A549 (cell line): ENCODE results near the gene DISP1. TPM values are rescaled to one million over a fixed set of nuclear protein-coding genes. Genes with fewer than 3 reads are reported as not detected.

Experiments
- ATAC-seq, 2 experiments: fragments of 200-7000 bp in 1 of 2; fragments of >200 bp in 1 of 2; cut with Nextera tagmentation in 1 of 2; cut with Tn5 transposase in 1 of 2; 3 replicates each; pipeline versions ENCODE4 v1.8.0 to v1.9.1; 2018 to 2020; ENCODE audit warnings: mild to moderate bottlenecking in 1 of 2, moderate library complexity in 1 of 2
- CTCF ChIA-PET: fragments of 300-600 bp; sonication (Branson Sonifier 250); formaldehyde crosslinking; extraction: SDS; loops from one replicate; lab custom pipeline; 2021; ENCODE audit warnings: antibody characterized with exemption, inconsistent platforms; lab: Yijun Ruan, JAX
- POLR2A ChIA-PET: fragments of 350-600 bp; formaldehyde crosslinking; extraction: SDS; loops from one replicate; lab custom pipeline; 2021; ENCODE audit warnings: antibody characterized with exemption, inconsistent platforms; lab: Yijun Ruan, JAX
- DNase-seq, 2 experiments: peaks; one replicate each; pipeline versions ENCODE4 v3.0.0 to v3.0.0-alpha.2; 2011 to 2016; ENCODE audit warnings: low read depth in 1 of 2, low spot score in 1 of 2
- FAIRE-seq: peaks from 2 replicates; lab custom pipeline; 2011; peaks lifted over from hg19 to GRCh38; lab: Jason Lieb, UNC
- H3K27ac ChIP-seq, 2 experiments: fragments of >200 bp; sonication (Bioruptor Twin); formaldehyde crosslinking; 3 replicates each; pipeline ENCODE4 v1.5.1; 2016 to 2017
- H3K4me1 ChIP-seq: fragments of >200 bp; sonication (Bioruptor Twin); formaldehyde crosslinking; 3 replicates; pipeline ENCODE4 v1.6.1; 2016
- H3K4me2 ChIP-seq: fragments of >200 bp; sonication (Bioruptor Twin); formaldehyde crosslinking; 3 replicates; pipeline ENCODE4 v1.6.1; 2016
- H3K4me3 ChIP-seq: fragments of >200 bp; sonication (Bioruptor Twin); formaldehyde crosslinking; 3 replicates; pipeline ENCODE4 v1.5.1; 2016
- H3K9me3 ChIP-seq: fragments of >200 bp; sonication (Bioruptor Twin); formaldehyde crosslinking; 3 replicates; pipeline ENCODE4 v1.6.1; 2016
- CEBPB ChIP-seq, 2 experiments: fragments of >200 bp in 1 of 2; sonication (Bioruptor Twin) in 1 of 2; formaldehyde crosslinking in 1 of 2; IDR thresholded peaks; 2 replicates each; pipeline ENCODE4 v1.6.1; 2012 to 2016
- CHD2 ChIP-seq: fragments of 150-350 bp; IDR thresholded peaks from 2 replicates; pipeline ENCODE4 v1.6.1; 2014; ENCODE audit warnings: low read length; ENCODE audit not compliant: partially characterized antibody
- CHD4 ChIP-seq: fragments of 200-600 bp; sonication (generic); IDR thresholded peaks from 2 replicates; pipeline ENCODE4 v1.6.1; 2016; ENCODE audit warnings: antibody characterized with exemption, mild to moderate bottlenecking, borderline replicate concordance
- EP300 ChIP-seq, 2 experiments: fragments of >200 bp; sonication (Bioruptor Twin); formaldehyde crosslinking; IDR thresholded peaks; 2 replicates in 1 of 2; 3 replicates in 1 of 2; pipeline ENCODE4 v1.6.1; 2016 to 2017
- FOSB ChIP-seq: fragments of 250-450 bp; sonication (Bioruptor Pico); IDR thresholded peaks from 2 replicates; pipeline ENCODE4 v1.5.0; 2020; ENCODE audit warnings: mild to moderate bottlenecking, moderate library complexity
- HOXB13 ChIP-seq: fragments of 250-450 bp; sonication (Bioruptor Pico); IDR thresholded peaks from 2 replicates; pipeline ENCODE4 v1.5.0; 2020; ENCODE audit warnings: low read depth, mild to moderate bottlenecking, moderate library complexity
- HOXB5 ChIP-seq: fragments of 250-450 bp; sonication (Bioruptor Pico); IDR thresholded peaks from 2 replicates; pipeline ENCODE4 v1.5.0; 2020; ENCODE audit warnings: mild to moderate bottlenecking, moderate library complexity
- JUN ChIP-seq, 2 experiments: fragments of >200 bp; sonication (Bioruptor Twin); formaldehyde crosslinking; IDR thresholded peaks; 2 replicates in 1 of 2; 3 replicates in 1 of 2; pipeline ENCODE4 v1.6.1; 2016 to 2017
- JUNB ChIP-seq: fragments of >200 bp; sonication (Bioruptor Twin); formaldehyde crosslinking; IDR thresholded peaks from 2 replicates; pipeline ENCODE4 v1.6.1; 2016
- MYC ChIP-seq: IDR thresholded peaks from 2 replicates; pipeline ENCODE4 v1.6.1; 2012; ENCODE audit warnings: mild to moderate bottlenecking, inconsistent platforms, low read length, improper control_type of control experiment, borderline replicate concordance
- NR3C1 ChIP-seq: fragments of >200 bp; sonication (Bioruptor Twin); formaldehyde crosslinking; IDR thresholded peaks from 3 replicates; pipeline ENCODE4 v1.6.1; 2017
- PHF8 ChIP-seq: fragments of 200-600 bp; sonication (generic); IDR thresholded peaks from 2 replicates; pipeline ENCODE4 v1.6.1; 2016; ENCODE audit warnings: low read depth, mild to moderate bottlenecking, antibody characterized with exemption, moderate library complexity, borderline replicate concordance
- POLR2A ChIP-seq: IDR thresholded peaks from 2 replicates; pipeline ENCODE4 v1.6.1; 2012; ENCODE audit warnings: mild to moderate bottlenecking, low read length
- RCOR1 ChIP-seq: fragments of 150-350 bp; IDR thresholded peaks from 2 replicates; pipeline ENCODE4 v1.6.1; 2014; ENCODE audit warnings: antibody characterized with exemption, low read length, low read depth
- RNF2 ChIP-seq: fragments of 200-600 bp; sonication (generic); IDR thresholded peaks from 2 replicates; pipeline ENCODE4 v1.6.1; 2016; ENCODE audit warnings: low read depth, mild to moderate bottlenecking, antibody characterized with exemption, moderate library complexity, borderline replicate concordance
- SMC3 ChIP-seq: fragments of >200 bp; sonication (Bioruptor Twin); formaldehyde crosslinking; IDR thresholded peaks from 3 replicates; pipeline ENCODE4 v1.6.1; 2018; ENCODE audit warnings: inconsistent platforms
- TFCP2L1 ChIP-seq: fragments of 250-450 bp; sonication (Bioruptor Pico); IDR thresholded peaks from 2 replicates; pipeline ENCODE4 v1.5.0; 2021; ENCODE audit warnings: mild to moderate bottlenecking
- USF2 ChIP-seq: fragments of 450-650 bp; IDR thresholded peaks from 2 replicates; pipeline ENCODE4 v1.6.1; 2014; ENCODE audit warnings: antibody characterized with exemption
- ZFP36 ChIP-seq: fragments of 450-650 bp; IDR thresholded peaks from 2 replicates; pipeline ENCODE4 v1.6.1; 2014; ENCODE audit warnings: borderline replicate concordance; ENCODE audit not compliant: partially characterized antibody
- WGBS: methylation state at CpG from one replicate; pipeline ENCODE4 v1.1.6; 2017; ENCODE audit errors: missing lambda C conversion rate; 5-methylcytosine and 5-hydroxymethylcytosine counted together
- polyA plus RNA-seq, 4 experiments: library from polyadenylated mRNA; depleted of rRNA in 3 of 4; stranded (reverse); fragments of >200 nt; fragmentation: RNase III in 1 of 4; extraction: RNeasy Plus Mini Kit Qiagen cat#74134 plus additional on column Dnase treatment in 1 of 4; gene quantifications; 2 replicates in 3 of 4; 3 replicates in 1 of 4; pipeline ENCODE4 v1.2.3, GENCODE V29; 2011 to 2017
- TF ChIP-seq, protein P1 (sequence below): fragments of 150-350 bp; IDR thresholded peaks from 2 replicates; pipeline ENCODE4 v1.6.1; 2014; ENCODE audit warnings: low read depth, mild to moderate bottlenecking, low read length
- TF ChIP-seq, protein P2 (sequence below): fragments of 250-450 bp; sonication (Bioruptor Pico); IDR thresholded peaks from 2 replicates; pipeline ENCODE4 v1.5.0; 2021; ENCODE audit warnings: mild to moderate bottlenecking, moderate library complexity, borderline replicate concordance
- TF ChIP-seq, protein P3 (sequence below): fragments of >200 bp; sonication (Bioruptor Twin); formaldehyde crosslinking; IDR thresholded peaks from 3 replicates; pipeline ENCODE4 v1.6.1; 2016
- TF ChIP-seq, protein P4 (sequence below): fragments of >200 bp; sonication (Bioruptor Twin); formaldehyde crosslinking; IDR thresholded peaks from 3 replicates; pipeline ENCODE4 v1.5.1; 2016

DISP1 gene
- polyA plus RNA-seq, 2 of the 4 experiments (the other 2 are of a cell fraction), result 1.2 to 5.1 TPM

DNA sequence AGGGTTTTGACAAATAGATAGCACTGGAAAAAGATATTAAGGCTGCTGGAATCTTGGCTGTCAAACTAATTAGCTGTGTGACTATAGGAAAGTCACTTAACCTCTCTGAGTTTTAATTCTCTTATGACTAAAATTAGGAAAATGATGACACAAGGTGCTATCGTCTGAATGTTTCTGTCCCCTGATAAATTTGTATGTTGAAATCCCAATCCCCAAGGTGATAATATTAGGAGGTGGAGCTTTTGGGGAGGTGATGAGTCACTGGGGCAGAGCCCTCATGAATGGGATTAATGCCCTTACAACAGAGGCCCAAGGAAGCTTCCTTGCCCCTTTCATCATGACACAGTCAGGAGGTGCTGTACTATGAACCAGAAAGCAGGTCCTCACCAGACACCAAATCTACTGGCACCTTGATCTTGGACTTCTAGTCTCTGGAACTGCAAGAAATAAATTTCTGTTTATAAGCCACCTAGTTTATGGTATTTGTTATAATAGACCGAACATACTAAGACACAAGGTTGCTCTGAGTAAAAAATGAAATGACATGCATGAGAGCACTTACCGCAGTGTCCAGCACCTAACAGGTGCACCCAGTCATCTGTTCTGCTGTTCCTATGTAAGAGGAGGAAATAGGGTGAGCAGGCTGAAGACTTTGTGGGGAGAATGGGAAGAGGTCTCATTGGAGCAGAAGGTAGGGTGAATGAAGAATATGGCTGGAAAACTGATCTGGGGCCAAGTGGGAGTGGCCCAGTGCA lies 26.3 kb upstream of the DISP1 start:
- no peaks in the 10 kb centered on the region for H3K9me3 ChIP-seq
- DNase-seq, result no peak

DNA sequence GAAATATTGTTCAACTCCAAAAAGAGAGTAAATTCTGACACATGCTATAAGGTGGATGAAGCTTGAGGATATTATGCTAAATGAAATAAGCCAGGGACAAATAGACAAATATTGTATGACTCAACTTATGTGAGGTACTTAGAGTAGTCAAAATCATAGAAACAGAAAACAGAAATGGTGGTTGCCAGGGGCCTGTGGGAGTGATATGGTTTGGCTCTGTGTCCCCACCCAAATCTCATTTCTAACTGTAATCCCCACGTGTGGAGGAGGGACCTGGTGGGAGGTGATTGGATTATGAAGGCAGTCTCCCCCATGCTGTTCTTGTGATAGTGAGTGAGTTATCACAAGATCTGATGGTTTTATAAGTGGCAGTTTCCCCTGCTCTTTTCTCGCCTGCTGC lies 24.7 kb upstream of the DISP1 start:
- CTCF ChIA-PET, result interaction anchor here (2.3 to 6.8 kb wide), 3 partner anchors 297 to 333 kb away, joined by 13 to 45 read pairs (median 14); no protein-coding TSS in a partner anchor
- no peak for DNase-seq
- no peak overlapping the region for H3K4me2 ChIP-seq
- TF ChIP-seq TFCP2L1 (CRISPR knock-in tag) (no peak), EP300 (IDR thresholded peaks at IDR 0.05) (no peak), ZFP36 (no peak), NR3C1 (no peak)
- TF ChIP-seq, protein P1, sequence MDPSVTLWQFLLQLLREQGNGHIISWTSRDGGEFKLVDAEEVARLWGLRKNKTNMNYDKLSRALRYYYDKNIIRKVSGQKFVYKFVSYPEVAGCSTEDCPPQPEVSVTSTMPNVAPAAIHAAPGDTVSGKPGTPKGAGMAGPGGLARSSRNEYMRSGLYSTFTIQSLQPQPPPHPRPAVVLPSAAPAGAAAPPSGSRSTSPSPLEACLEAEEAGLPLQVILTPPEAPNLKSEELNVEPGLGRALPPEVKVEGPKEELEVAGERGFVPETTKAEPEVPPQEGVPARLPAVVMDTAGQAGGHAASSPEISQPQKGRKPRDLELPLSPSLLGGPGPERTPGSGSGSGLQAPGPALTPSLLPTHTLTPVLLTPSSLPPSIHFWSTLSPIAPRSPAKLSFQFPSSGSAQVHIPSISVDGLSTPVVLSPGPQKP, result no peak
- TF ChIP-seq, all 56 proteins: peak for 0
- Histone ChIP-seq H3K4me1 (no peaks in the 10 kb centered on the region), H3K9me3 (no peaks in the 10 kb centered on the region), H3K27ac (no peak overlapping the region), H3K4me3 (no peak overlapping the region)
- no peak for FAIRE-seq
- WGBS, result 50% methylated on average over 2 of the region's 2 CpGs
- POLR2A ChIA-PET, result no interaction called here
- ATAC-seq, result no peak

More for the DNA sequence above, 26.3 kb upstream of the DISP1 start:
- 50% methylated on average over 3 of the region's 3 CpGs for WGBS
- peaks cover 5% of the 10 kb centered on the region; the same call in 1 of the 3 replicates for H3K4me1 ChIP-seq
- ChIA-PET CTCF (interaction anchor here (1.3 to 2.0 kb wide), 5 partner anchors 26 to 341 kb away, joined by 3 to 11 read pairs (median 5); no protein-coding TSS in a partner anchor), POLR2A (no interaction called here)
- TF ChIP-seq POLR2A, result no peak
- TF ChIP-seq, protein P2, sequence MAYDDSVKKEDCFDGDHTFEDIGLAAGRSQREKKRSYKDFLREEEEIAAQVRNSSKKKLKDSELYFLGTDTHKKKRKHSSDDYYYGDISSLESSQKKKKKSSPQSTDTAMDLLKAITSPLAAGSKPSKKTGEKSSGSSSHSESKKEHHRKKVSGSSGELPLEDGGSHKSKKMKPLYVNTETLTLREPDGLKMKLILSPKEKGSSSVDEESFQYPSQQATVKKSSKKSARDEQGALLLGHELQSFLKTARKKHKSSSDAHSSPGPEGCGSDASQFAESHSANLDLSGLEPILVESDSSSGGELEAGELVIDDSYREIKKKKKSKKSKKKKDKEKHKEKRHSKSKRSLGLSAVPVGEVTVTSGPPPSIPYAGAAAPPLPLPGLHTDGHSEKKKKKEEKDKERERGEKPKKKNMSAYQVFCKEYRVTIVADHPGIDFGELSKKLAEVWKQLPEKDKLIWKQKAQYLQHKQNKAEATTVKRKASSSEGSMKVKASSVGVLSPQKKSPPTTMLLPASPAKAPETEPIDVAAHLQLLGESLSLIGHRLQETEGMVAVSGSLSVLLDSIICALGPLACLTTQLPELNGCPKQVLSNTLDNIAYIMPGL, result no peak
- TF ChIP-seq HOXB13 (CRISPR knock-in tag), result no peak
- TF ChIP-seq CEBPB (IDR thresholded peaks at IDR 0.05), result no peak
- TF ChIP-seq RCOR1, result no peak
- no peak for TF ChIP-seq HOXB5
- no peak for TF ChIP-seq CHD4
- TF ChIP-seq JUNB, result no peak
- TF ChIP-seq SMC3, result no peak
- no peak for TF ChIP-seq JUN (IDR thresholded peaks at IDR 0.05)
- TF ChIP-seq RNF2, result no peak
- TF ChIP-seq TFCP2L1 (CRISPR knock-in tag), result no peak
- no peak for TF ChIP-seq FOSB (CRISPR knock-in tag)
- no peak for TF ChIP-seq PHF8
- TF ChIP-seq CHD2, result no peak
- TF ChIP-seq, protein P3, sequence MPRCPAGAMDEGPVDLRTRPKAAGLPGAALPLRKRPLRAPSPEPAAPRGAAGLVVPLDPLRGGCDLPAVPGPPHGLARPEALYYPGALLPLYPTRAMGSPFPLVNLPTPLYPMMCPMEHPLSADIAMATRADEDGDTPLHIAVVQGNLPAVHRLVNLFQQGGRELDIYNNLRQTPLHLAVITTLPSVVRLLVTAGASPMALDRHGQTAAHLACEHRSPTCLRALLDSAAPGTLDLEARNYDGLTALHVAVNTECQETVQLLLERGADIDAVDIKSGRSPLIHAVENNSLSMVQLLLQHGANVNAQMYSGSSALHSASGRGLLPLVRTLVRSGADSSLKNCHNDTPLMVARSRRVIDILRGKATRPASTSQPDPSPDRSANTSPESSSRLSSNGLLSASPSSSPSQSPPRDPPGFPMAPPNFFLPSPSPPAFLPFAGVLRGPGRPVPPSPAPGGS, result no peak
- TF ChIP-seq, protein P4, sequence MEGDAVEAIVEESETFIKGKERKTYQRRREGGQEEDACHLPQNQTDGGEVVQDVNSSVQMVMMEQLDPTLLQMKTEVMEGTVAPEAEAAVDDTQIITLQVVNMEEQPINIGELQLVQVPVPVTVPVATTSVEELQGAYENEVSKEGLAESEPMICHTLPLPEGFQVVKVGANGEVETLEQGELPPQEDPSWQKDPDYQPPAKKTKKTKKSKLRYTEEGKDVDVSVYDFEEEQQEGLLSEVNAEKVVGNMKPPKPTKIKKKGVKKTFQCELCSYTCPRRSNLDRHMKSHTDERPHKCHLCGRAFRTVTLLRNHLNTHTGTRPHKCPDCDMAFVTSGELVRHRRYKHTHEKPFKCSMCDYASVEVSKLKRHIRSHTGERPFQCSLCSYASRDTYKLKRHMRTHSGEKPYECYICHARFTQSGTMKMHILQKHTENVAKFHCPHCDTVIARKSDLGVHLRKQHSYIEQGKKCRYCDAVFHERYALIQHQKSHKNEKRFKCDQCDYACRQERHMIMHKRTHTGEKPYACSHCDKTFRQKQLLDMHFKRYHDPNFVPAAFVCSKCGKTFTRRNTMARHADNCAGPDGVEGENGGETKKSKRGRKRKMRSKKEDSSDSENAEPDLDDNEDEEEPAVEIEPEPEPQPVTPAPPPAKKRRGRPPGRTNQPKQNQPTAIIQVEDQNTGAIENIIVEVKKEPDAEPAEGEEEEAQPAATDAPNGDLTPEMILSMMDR, result no peak
- no peak for TF ChIP-seq MYC
- no peak for TF ChIP-seq USF2
- H3K4me3 ChIP-seq, result no peak overlapping the region
- ATAC-seq, result no peak
- no peak for FAIRE-seq
- H3K4me2 ChIP-seq, result no peak overlapping the region
- no peak overlapping the region for H3K27ac ChIP-seq
